ENCODE results near the gene CPEB4. TPM values are rescaled to one million over a fixed set of nuclear protein-coding genes. Genes with fewer than 3 reads are reported as not detected.

CPEB4 gene
- total and polyA plus RNA-seq, 2 of the 4 experiments (the other 2 are of a cell fraction): 7.8 to 22.6 TPM

GRCh38 chr5:173969167-173970049 is 81.3 kb downstream of the CPEB4 start:
- Histone ChIP-seq H3K23ac (ENCODE audit: low read depth, low read length) (peak overlapping the region; percentile 10; the same call in 1 of the 2 replicates), H4K8ac (ENCODE audit: low read depth in 2 of 2, low read length in 2 of 2) (peak overlapping the region in 1 of 2 experiments; percentile 61; a peak in 1 of 4 replicates), H3K56ac (ENCODE audit: extremely low read depth, insufficient read depth, low read length) (no peak overlapping the region), H3K9me1 (ENCODE audit: insufficient read depth, low read length) (no peaks in the 10 kb centered on the region; the same call in 1 of the 2 replicates), H2BK20ac (ENCODE audit: low read depth, low read length) (peak overlapping the region; percentile 46), H3K4me1 (ENCODE audit: control insufficient read depth, insufficient read depth, low read length) (peaks cover 13% of the 10 kb centered on the region), H2AK9ac (replicated peaks; ENCODE audit: low read depth, low read length, poor library complexity) (peak overlapping the region; percentile 76), H3K18ac (ENCODE audit: low read depth, low read length) (peak overlapping the region; percentile 5; the same call in 1 of the 2 replicates), H3K4me3 (ENCODE audit: insufficient read depth, low read depth, low read length) (no peak overlapping the region), H2BK15ac (ENCODE audit: low read depth, low read length) (peak overlapping the region; percentile 2; the same call in 1 of the 3 replicates), H3K9me3 (ENCODE audit: control insufficient read depth, insufficient read depth, low read length) (no peaks in the 10 kb centered on the region), H3K27me3 (ENCODE audit: control insufficient read depth, insufficient read depth, low read length) (no peaks in the 10 kb centered on the region), H2AFZ (replicated peaks; ENCODE audit: low read length, poor library complexity) (peak overlapping the region; percentile 58), H3K36me3 (ENCODE audit: control insufficient read depth, insufficient read depth, low read length) (no peaks in the 10 kb centered on the region), H2BK5ac (ENCODE audit: low read depth, low read length, poor library complexity, severe bottlenecking) (peak overlapping the region; percentile 65), H3K14ac (replicated peaks; ENCODE audit: low read depth, low read length) (peak overlapping the region; percentile 23), H2AK5ac (ENCODE audit: low read depth, low read length) (peak overlapping the region; percentile 79), H3K9ac (ENCODE audit: low read depth, low read length) (no peak overlapping the region), H4K91ac (ENCODE audit: insufficient read depth, low read depth, low read length) (peak overlapping the region; percentile 47), H3K4ac (ENCODE audit: low read depth, low read length) (peak overlapping the region; percentile 76), H2BK120ac (ENCODE audit: low read depth, low read length) (peak overlapping the region; percentile 58), H4K20me1 (ENCODE audit: insufficient read depth, low read length) (no peaks in the 10 kb centered on the region), H3K79me1 (ENCODE audit: low read depth in 1 of 2, low read length in 2 of 2) (no peaks in the 10 kb centered on the region), H4K5ac (ENCODE audit: low read depth, low read length) (peak overlapping the region; percentile 24; the same call in 1 of the 2 replicates), H3K27ac (ENCODE audit: insufficient read depth, low read length) (peak overlapping the region; percentile 27; the same call in 1 of the 2 replicates), H3K4me2 (ENCODE audit: low read depth, low read length) (no peak overlapping the region)
- DNase-seq (peak; percentile 88), ATAC-seq (ENCODE audit: low read depth) (peak; percentile 81)
- CTCF ChIA-PET: interaction anchor here (0.6 to 1.9 kb wide), 4 partner anchors 11 to 354 kb away, joined by 3 to 9 read pairs (median 4); no protein-coding TSS in a partner anchor
- intact Hi-C loops (cut with micrococcal nuclease) (loop anchor here (10.0 kb wide), 2 partner anchors 195 to 255 kb away; no protein-coding TSS in a partner anchor), dilution Hi-C loops (cut with HindIII; ENCODE audit: low sequenced_read_pairs, unreplicated experiment) (no loop called here), in situ Hi-C loops (cut with MboI; ENCODE audit: low sequenced_read_pairs) (loop anchor here (5.0 to 10.0 kb wide), 3 partner anchors 345 to 675 kb away; partner anchors contain the start of gene BOD1)
- WGBS, 2 experiments (ENCODE audit: extremely low coverage in 2 of 2, insufficient read length in 1 of 2): 59% methylated on average over 7 of the region's 12 CpGs; no CpG with 5 or more reads in 1 of the 2 experiments
- no TSS peak for BruUV-seq (replicated peaks)
- TF ChIP-seq BHLHE40 (IDR thresholded peaks at IDR 0.05; ENCODE audit: low read depth, low read length) (peak; percentile 76), CEBPB (IDR thresholded peaks at IDR 0.05; ENCODE audit: low read depth, low read length) (no peak), USF2 (IDR thresholded peaks at IDR 0.05; ENCODE audit: low read depth, low read length) (peak; percentile 47), SMC3 (IDR thresholded peaks at IDR 0.05; ENCODE audit: low read depth, low read length) (peak; percentile 13; the same call in 1 of the 2 replicates), NFE2L2 (IDR thresholded peaks at IDR 0.05; ENCODE audit: low read depth, low read length) (peak; percentile 62; the same call in 1 of the 2 replicates), MAFK (IDR thresholded peaks at IDR 0.05; ENCODE audit: low read depth, low read length) (peak; percentile 96)
- POLR2A ChIA-PET (ENCODE audit: unreplicated experiment): no interaction called here

All from IMR-90 (cell line).